Gastrocnemius medialis (tissue), 4 donors: ENCODE data around the gene USP24.

ENCODE experiments used
- CTCF ChIP-seq, 5 experiments: fragments of 450-650 bp in 3 of 5; fragments of 200-600 bp in 2 of 5; sonication (generic) in 2 of 5; IDR thresholded peaks in 4 of 5; conservative IDR thresholded peaks in 1 of 5; 1 replicate in 4 of 5; 2 replicates in 1 of 5; pipeline ENCODE4 v1.5.1; 2016 to 2019; ENCODE audit warnings: antibody characterized with exemption in 5 of 5, mild to moderate bottlenecking in 3 of 5, moderate library complexity in 3 of 5
- POLR2A ChIP-seq, 2 donors: fragments of 450-650 bp; IDR thresholded peaks; one replicate each; pipeline ENCODE4 v1.6.1; 2017; ENCODE audit warnings: antibody characterized with exemption in 2 of 2, mild to moderate bottlenecking in 2 of 2, moderate library complexity in 2 of 2

GRCh38 chr1:55063577-55063942, 151.6 kb downstream of the USP24 start:
- TF ChIP-seq CTCF (IDR thresholded peaks at IDR 0.05 in 4 of 5, conservative IDR thresholded peaks at IDR 0.05 in 1 of 5), result no peak
- TF ChIP-seq POLR2A (IDR thresholded peaks at IDR 0.05), result no peak
